HEK293 (cell line): ENCODE measurements around the gene DSP.
A peak's percentile ranks its signal among the peaks of the same experiment; 100 is the strongest.

Experiments used
- CTCF ChIA-PET: fragments of 350-600 bp; formaldehyde crosslinking; extraction: SDS; loops from one replicate; lab custom pipeline; 2021; ENCODE audit warnings: antibody characterized with exemption; lab: Yijun Ruan, JAX
- POLR2A ChIA-PET: fragments of 300-600 bp; formaldehyde crosslinking; extraction: SDS; loops from one replicate; lab custom pipeline; 2020; ENCODE audit warnings: antibody characterized with exemption, inconsistent platforms; lab: Yijun Ruan, JAX
- H3K27ac ChIP-seq: fragments of 200-500 bp; sonication (Bioruptor generic); 2 replicates; pipeline ENCODE4 v1.5.1; 2014; ENCODE audit warnings: low read depth, low read length, control low read depth, inconsistent platforms; ENCODE audit errors: extremely low read depth
- H3K36me3 ChIP-seq, 2 experiments: fragments of 200-500 bp in 1 of 2; sonication (Bioruptor generic) in 1 of 2; 1 replicate in 1 of 2; 2 replicates in 1 of 2; pipeline ENCODE4 v1.5.1; 2014 to 2017; ENCODE audit warnings: inconsistent platforms in 2 of 2, low read length in 2 of 2; ENCODE audit not compliant: control insufficient read depth in 2 of 2, insufficient read depth in 1 of 2
- H3K4me1 ChIP-seq: fragments of 200-500 bp; sonication (Bioruptor generic); 2 replicates; pipeline ENCODE4 v1.5.1; 2014; ENCODE audit warnings: mild to moderate bottlenecking, low read length, inconsistent platforms; ENCODE audit not compliant: control insufficient read depth, insufficient read depth
- H3K4me3 ChIP-seq: 2 replicates; pipeline ENCODE4 v1.5.1; 2011; ENCODE audit warnings: low read depth, mild to moderate bottlenecking, control low read depth, low read length, moderate library complexity
- H3K9me3 ChIP-seq: fragments of 200-500 bp; sonication (Bioruptor generic); 2 replicates; pipeline ENCODE4 v1.5.1; 2014; ENCODE audit warnings: low read depth, low read length, inconsistent platforms; ENCODE audit not compliant: control insufficient read depth, insufficient read depth
- BCL6B ChIP-seq: fragments of 450-650 bp; formaldehyde crosslinking; IDR thresholded peaks from 2 replicates; pipeline ENCODE4 v1.5.1; 2017; ENCODE audit warnings: missing biosample characterization, missing genetic modification characterization
- ELK4 ChIP-seq: IDR thresholded peaks from 2 replicates; pipeline ENCODE4 v1.6.1; 2011; ENCODE audit warnings: mild to moderate bottlenecking, low read depth, low read length, borderline replicate concordance
- KLF10 ChIP-seq: fragments of 450-650 bp; IDR thresholded peaks from 2 replicates; pipeline ENCODE4 v1.5.1; 2018; ENCODE audit warnings: missing biosample characterization, mild to moderate bottlenecking, missing genetic modification characterization
- KLF17 ChIP-seq: fragments of 450-650 bp; formaldehyde crosslinking; IDR thresholded peaks from 2 replicates; pipeline ENCODE4 v1.5.1; 2016; ENCODE audit warnings: missing biosample characterization, missing genetic modification characterization
- ZBTB17 ChIP-seq: fragments of 450-650 bp; formaldehyde crosslinking; IDR thresholded peaks from 2 replicates; pipeline ENCODE4 v1.5.1; 2016; ENCODE audit warnings: missing biosample characterization, missing genetic modification characterization
- ZBTB44 ChIP-seq: fragments of 450-650 bp; IDR thresholded peaks from 2 replicates; pipeline ENCODE4 v1.5.1; 2018; ENCODE audit warnings: missing biosample characterization, mild to moderate bottlenecking, missing genetic modification characterization
- ZBTB48 ChIP-seq: fragments of 450-650 bp; formaldehyde crosslinking; IDR thresholded peaks from 2 replicates; pipeline ENCODE4 v1.5.1; 2016; ENCODE audit warnings: missing biosample characterization, missing genetic modification characterization
- ZNF10 ChIP-seq: fragments of 450-650 bp; formaldehyde crosslinking; IDR thresholded peaks from 2 replicates; pipeline ENCODE4 v1.5.1; 2017; ENCODE audit warnings: missing biosample characterization, missing genetic modification characterization
- ZNF138 ChIP-seq: fragments of 450-650 bp; formaldehyde crosslinking; IDR thresholded peaks from 2 replicates; pipeline ENCODE4 v1.5.1; 2016; ENCODE audit warnings: missing biosample characterization, missing genetic modification characterization, borderline replicate concordance
- ZNF221 ChIP-seq: fragments of 450-650 bp; formaldehyde crosslinking; IDR thresholded peaks from 2 replicates; pipeline ENCODE4 v1.5.1; 2017; ENCODE audit warnings: missing biosample characterization, missing genetic modification characterization, borderline replicate concordance
- ZNF23 ChIP-seq: fragments of 450-650 bp; formaldehyde crosslinking; IDR thresholded peaks from 2 replicates; pipeline ENCODE4 v1.5.1; 2016; ENCODE audit warnings: missing biosample characterization, missing genetic modification characterization, borderline replicate concordance
- ZNF266 ChIP-seq: fragments of 450-650 bp; formaldehyde crosslinking; IDR thresholded peaks from 2 replicates; pipeline ENCODE4 v1.5.1; 2016; ENCODE audit warnings: missing biosample characterization, missing genetic modification characterization, low read depth
- ZNF274 ChIP-seq, 2 experiments: fragments of 200-500 bp in 1 of 2; fragments of 450-650 bp in 1 of 2; sonication (Bioruptor generic) in 1 of 2; formaldehyde crosslinking in 1 of 2; IDR thresholded peaks; 2 replicates each; pipeline versions ENCODE4 v1.5.1 to v1.6.1; 2014 to 2016; ENCODE audit warnings: borderline replicate concordance in 1 of 2, inconsistent platforms in 1 of 2, low read length in 1 of 2, missing biosample characterization in 1 of 2, missing genetic modification characterization in 1 of 2
- ZNF280D ChIP-seq: fragments of 450-650 bp; formaldehyde crosslinking; IDR thresholded peaks from 2 replicates; pipeline ENCODE4 v1.5.1; 2016; ENCODE audit warnings: missing biosample characterization, missing genetic modification characterization
- ZNF324 ChIP-seq: fragments of 450-650 bp; formaldehyde crosslinking; IDR thresholded peaks from 2 replicates; pipeline ENCODE4 v1.5.1; 2016; ENCODE audit warnings: missing biosample characterization, missing genetic modification characterization
- ZNF335 ChIP-seq: fragments of 450-650 bp; formaldehyde crosslinking; conservative IDR thresholded peaks from 2 replicates; pipeline ENCODE4 v1.5.1; 2016; ENCODE audit warnings: missing biosample characterization, missing genetic modification characterization
- ZNF362 ChIP-seq: fragments of 450-650 bp; formaldehyde crosslinking; IDR thresholded peaks from 2 replicates; pipeline ENCODE4 v1.5.1; 2016; ENCODE audit warnings: missing biosample characterization, missing genetic modification characterization
- ZNF37A ChIP-seq: fragments of 450-650 bp; IDR thresholded peaks from 2 replicates; pipeline ENCODE4 v1.5.1; 2018; ENCODE audit warnings: missing biosample characterization, missing genetic modification characterization
- ZNF391 ChIP-seq: fragments of 450-650 bp; formaldehyde crosslinking; IDR thresholded peaks from 2 replicates; pipeline ENCODE4 v1.5.1; 2016; ENCODE audit warnings: low read depth, missing biosample characterization, missing genetic modification characterization, borderline replicate concordance
- ZNF529 ChIP-seq: fragments of 450-650 bp; formaldehyde crosslinking; IDR thresholded peaks from 2 replicates; pipeline ENCODE4 v1.5.1; 2017; ENCODE audit warnings: missing genetic modification characterization, missing biosample characterization; ENCODE audit not compliant: insufficient replicate concordance
- ZNF76 ChIP-seq: fragments of 450-650 bp; formaldehyde crosslinking; IDR thresholded peaks from 2 replicates; pipeline ENCODE4; 2016; ENCODE audit warnings: low read depth, missing biosample characterization, missing genetic modification characterization, borderline replicate concordance
- ZNF837 ChIP-seq: fragments of 450-650 bp; formaldehyde crosslinking; IDR thresholded peaks from 2 replicates; pipeline ENCODE4 v1.5.1; 2016; ENCODE audit warnings: missing biosample characterization, missing genetic modification characterization
- TF ChIP-seq, protein P1 (sequence below): fragments of 450-650 bp; formaldehyde crosslinking; IDR thresholded peaks from 2 replicates; pipeline ENCODE4 v1.5.1; 2017; ENCODE audit warnings: missing biosample characterization, missing genetic modification characterization

The DSP gene

DNA sequence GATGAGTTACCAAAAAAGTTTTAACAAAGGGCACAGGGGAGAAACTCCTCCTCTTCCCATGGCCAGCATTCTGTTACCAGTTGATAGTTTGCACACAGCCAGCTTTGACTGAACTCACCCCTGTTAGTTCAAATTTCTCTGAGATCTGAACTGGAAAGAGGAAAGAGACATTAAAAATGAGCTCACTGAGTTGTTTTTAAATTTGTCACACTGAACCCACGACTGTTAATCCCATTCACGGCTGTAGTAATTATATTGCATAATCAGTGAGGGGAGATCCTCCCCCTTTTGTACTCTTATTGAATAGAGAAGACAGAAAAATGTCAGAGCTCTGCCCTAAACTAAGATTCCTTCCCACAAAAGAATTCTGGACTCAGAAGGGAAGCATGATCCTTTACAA lies 17.5 kb upstream of the DSP start (continued):
- TF ChIP-seq BCL6B (tag by site-specific recombination), result no peak
- TF ChIP-seq ZBTB44, result no peak
- TF ChIP-seq KLF17 (tag by site-specific recombination), result no peak
- no peak for TF ChIP-seq ZNF37A (tag by site-specific recombination)
- no peak for TF ChIP-seq ZNF280D
- TF ChIP-seq KLF10 (tag by site-specific recombination), result no peak
- TF ChIP-seq ELK4, result no peak
- no peak for TF ChIP-seq ZBTB48 (tag by site-specific recombination)
- TF ChIP-seq ZNF362 (tag by site-specific recombination), result 0 out of 2 replicates have a peak, but pooled peaks have one; percentile 25
- TF ChIP-seq ZNF335, result no peak
- TF ChIP-seq ZBTB17 (tag by site-specific recombination), result no peak
- TF ChIP-seq, protein P1, sequence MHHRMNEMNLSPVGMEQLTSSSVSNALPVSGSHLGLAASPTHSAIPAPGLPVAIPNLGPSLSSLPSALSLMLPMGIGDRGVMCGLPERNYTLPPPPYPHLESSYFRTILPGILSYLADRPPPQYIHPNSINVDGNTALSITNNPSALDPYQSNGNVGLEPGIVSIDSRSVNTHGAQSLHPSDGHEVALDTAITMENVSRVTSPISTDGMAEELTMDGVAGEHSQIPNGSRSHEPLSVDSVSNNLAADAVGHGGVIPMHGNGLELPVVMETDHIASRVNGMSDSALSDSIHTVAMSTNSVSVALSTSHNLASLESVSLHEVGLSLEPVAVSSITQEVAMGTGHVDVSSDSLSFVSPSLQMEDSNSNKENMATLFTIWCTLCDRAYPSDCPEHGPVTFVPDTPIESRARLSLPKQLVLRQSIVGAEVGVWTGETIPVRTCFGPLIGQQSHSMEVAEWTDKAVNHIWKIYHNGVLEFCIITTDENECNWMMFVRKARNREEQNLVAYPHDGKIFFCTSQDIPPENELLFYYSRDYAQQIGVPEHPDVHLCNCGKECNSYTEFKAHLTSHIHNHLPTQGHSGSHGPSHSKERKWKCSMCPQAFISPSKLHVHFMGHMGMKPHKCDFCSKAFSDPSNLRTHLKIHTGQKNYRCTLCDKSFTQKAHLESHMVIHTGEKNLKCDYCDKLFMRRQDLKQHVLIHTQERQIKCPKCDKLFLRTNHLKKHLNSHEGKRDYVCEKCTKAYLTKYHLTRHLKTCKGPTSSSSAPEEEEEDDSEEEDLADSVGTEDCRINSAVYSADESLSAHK (tag by site-specific recombination), result no peak
- TF ChIP-seq ZNF23 (tag by site-specific recombination), result no peak
- TF ChIP-seq ZNF76 (tag by site-specific recombination), result no peak

GRCh38 chr6:7526755-7527154 lies 14.7 kb upstream of the DSP start:
- POLR2A ChIA-PET, result no interaction called here
- Histone ChIP-seq H3K4me1 (peaks cover 3% of the 10 kb centered on the region; the same call in 1 of the 2 replicates), H3K4me3 (no peak overlapping the region), H3K9me3 (no peaks in the 10 kb centered on the region), H3K27ac (no peak overlapping the region), H3K36me3 (no peaks in the 10 kb centered on the region)
- CTCF ChIA-PET, result no interaction called here
- TF ChIP-seq ZNF266 (tag by site-specific recombination), result no peak
- TF ChIP-seq BCL6B (tag by site-specific recombination), result no peak
- no peak for TF ChIP-seq ZNF221 (tag by site-specific recombination)
- TF ChIP-seq ZNF529 (tag by site-specific recombination), result no peak
- no peak for TF ChIP-seq ZNF274 (IDR thresholded peaks at IDR 0.05; ENCODE audit: low read length)
- TF ChIP-seq ZNF274 (tag by site-specific recombination; IDR thresholded peaks at IDR 0.05; ENCODE audit: borderline replicate concordance), result no peak
- no peak for TF ChIP-seq ZNF10
- no peak for TF ChIP-seq ZNF391 (tag by site-specific recombination)
- no peak for TF ChIP-seq ZNF324 (tag by site-specific recombination)
- no peak for TF ChIP-seq ZNF138 (tag by site-specific recombination)
- TF ChIP-seq ZNF837 (tag by site-specific recombination), result no peak
